GM20000 (cell line): ENCODE measurements around the gene SNX25.

Experiments used
- DNase-seq: peaks from one replicate; pipeline ENCODE4 v3.0.0; 2012; ENCODE audit warnings: low spot score
- TF ChIP-seq, protein P1 (sequence below): IDR thresholded peaks from 2 replicates; pipeline ENCODE4 v1.5.1; 2012; ENCODE audit warnings: mild to moderate bottlenecking, control low read depth; ENCODE audit errors: extremely low read depth, missing control alignments

SNX25 gene

DNA sequence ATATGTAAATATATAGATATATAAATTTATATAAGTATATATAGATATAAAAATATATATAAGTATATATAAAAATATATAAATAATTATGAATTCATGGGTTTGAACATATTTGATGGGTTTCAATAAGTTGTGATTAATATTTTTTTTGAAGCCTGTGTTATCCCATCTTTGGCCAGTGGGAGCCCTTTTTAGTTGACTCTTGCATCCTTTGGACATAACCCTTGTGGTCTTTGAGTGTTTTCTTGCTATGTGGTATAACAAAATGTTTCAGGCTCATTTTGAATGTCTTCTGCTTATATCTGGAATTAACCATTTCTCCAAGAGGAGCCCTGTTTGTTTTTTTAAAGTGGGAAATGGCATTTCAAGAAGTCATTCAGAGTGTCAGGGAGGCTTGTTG, 15.2 kb downstream of the SNX25 start:
- TF ChIP-seq, protein P1, sequence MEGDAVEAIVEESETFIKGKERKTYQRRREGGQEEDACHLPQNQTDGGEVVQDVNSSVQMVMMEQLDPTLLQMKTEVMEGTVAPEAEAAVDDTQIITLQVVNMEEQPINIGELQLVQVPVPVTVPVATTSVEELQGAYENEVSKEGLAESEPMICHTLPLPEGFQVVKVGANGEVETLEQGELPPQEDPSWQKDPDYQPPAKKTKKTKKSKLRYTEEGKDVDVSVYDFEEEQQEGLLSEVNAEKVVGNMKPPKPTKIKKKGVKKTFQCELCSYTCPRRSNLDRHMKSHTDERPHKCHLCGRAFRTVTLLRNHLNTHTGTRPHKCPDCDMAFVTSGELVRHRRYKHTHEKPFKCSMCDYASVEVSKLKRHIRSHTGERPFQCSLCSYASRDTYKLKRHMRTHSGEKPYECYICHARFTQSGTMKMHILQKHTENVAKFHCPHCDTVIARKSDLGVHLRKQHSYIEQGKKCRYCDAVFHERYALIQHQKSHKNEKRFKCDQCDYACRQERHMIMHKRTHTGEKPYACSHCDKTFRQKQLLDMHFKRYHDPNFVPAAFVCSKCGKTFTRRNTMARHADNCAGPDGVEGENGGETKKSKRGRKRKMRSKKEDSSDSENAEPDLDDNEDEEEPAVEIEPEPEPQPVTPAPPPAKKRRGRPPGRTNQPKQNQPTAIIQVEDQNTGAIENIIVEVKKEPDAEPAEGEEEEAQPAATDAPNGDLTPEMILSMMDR: no peak
- DNase-seq: no peak

DNA sequence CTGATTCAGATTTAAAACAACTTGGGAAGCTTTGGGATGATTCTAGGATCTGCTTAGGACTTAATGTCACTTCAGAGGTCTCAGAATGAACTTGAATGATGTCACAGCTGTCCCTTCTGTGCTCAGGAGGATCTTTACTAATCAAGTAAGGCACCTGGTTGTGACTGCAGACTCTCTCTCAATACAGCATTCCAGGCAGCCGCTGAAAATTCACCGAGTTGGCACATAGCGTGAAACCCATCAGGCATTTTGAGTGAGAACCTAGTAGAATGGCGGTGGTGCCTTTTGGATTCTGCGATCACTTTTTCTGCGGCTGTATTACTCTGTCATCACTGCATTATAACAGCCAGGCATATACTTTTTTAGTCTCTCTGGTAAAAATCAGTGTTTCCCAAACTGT, 16.5 kb downstream of the SNX25 start:
- no peak for DNase-seq
- TF ChIP-seq, protein P1: no peak

DNA sequence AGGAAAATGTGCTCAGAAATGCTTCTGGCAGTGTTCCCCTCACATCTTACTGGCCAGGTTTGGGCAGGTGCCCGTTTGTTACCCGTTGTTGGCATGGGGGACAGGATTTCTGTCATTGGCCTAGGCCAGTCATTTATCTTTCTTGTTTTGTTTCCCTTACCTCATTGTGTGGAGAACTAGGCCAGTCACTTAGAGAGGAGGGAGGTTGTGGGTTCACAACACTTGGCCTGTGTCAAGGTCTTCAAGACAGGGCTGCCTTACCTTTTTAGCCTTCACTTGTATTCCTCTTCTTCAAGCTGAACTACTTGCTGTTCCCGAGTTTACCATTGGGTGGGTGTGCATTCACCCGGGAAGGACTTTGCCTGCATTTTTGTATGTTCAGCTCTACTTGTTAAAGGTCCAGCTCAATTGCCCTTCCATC, 17.7 kb downstream of the SNX25 start:
- no peak for DNase-seq
- TF ChIP-seq, protein P1: no peak

DNA sequence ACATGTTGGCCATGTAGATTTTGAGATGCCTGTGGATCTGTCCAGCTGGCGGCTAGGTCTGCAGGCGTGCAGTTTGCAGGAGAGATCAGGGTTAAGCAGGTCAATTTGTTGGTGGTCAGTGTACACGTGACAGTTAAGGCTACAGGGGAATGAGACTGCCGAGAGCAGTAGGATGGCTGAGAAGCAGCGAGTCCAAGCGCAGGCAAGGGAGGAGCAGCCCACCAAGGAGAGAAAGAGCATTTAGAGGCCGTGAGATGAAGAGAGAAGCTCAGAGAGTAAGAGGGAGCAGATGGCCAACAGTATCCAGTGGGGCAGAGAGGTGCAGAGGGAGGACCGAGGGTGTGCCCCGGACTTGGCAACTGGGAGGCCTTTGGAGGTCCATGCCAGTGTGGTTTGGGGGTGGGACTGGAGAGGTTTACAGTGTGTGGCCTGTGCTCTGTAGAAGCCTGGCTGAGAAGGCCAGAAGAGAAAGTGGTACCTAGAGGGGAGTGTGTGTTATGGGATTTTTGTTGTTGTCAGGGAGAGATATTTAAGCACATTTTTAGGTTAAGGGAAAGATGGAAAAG, 18.4 kb downstream of the SNX25 start:
- TF ChIP-seq, protein P1: no peak
- DNase-seq: no peak

DNA sequence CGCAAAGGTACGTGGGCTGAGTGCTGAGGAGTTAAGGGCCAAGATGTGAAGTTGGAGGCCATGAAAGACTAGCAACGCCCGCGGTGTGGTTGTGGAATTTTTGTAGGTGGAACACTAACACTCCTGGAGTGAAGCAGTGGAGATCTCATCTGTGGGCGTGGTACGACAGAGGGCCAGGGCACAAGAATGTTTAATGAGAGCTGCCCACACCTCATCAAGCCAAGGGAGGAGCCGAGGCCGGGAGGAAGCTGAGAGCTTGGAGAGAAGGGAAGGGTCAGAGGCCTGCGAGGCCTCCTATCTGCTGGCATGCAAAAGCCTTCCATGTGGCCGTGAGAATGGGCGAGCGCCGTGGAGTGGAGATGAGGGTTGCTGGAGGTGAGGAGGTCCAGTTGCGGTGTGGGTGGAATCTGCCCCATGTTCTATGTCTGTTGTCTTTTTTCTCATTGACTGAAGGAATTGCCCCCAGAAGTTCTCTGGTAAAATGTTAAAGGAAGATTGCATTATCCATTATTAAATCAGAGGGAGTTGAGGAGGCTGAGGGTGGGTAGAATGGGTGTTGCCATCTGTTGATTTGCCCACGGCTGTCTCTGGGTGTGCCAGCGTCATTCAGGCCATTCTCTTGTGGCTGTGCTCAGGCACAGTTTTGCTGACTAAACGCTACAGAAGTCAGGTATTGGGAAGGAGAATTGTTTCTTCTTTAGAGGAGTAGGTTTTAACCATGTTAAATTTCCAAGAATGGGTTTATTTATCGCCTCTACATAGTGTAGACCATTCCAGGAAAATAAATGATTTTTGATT, 19.8 kb downstream of the SNX25 start:
- TF ChIP-seq, protein P1: no peak
- no peak for DNase-seq

DNA sequence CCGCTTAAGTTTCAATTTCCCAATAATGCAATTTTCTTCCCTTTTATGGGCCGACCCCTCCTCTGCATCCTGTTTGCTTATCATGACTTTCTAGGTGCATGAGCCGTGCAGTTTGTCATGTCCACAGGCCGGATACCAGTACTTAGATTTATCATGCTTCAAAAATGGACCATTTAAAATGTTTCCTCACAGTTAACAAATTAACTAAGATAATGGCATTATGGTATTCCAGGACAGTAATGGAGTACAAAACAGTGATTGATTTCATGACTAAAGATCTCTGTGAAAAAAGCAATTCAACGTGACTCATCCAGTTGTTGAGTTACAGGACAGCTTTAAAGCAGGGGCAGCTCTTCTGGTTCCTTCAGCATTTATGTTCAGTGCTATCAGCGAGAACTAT, 23.0 kb downstream of the SNX25 start:
- DNase-seq: no peak
- TF ChIP-seq, protein P1: no peak

DNA sequence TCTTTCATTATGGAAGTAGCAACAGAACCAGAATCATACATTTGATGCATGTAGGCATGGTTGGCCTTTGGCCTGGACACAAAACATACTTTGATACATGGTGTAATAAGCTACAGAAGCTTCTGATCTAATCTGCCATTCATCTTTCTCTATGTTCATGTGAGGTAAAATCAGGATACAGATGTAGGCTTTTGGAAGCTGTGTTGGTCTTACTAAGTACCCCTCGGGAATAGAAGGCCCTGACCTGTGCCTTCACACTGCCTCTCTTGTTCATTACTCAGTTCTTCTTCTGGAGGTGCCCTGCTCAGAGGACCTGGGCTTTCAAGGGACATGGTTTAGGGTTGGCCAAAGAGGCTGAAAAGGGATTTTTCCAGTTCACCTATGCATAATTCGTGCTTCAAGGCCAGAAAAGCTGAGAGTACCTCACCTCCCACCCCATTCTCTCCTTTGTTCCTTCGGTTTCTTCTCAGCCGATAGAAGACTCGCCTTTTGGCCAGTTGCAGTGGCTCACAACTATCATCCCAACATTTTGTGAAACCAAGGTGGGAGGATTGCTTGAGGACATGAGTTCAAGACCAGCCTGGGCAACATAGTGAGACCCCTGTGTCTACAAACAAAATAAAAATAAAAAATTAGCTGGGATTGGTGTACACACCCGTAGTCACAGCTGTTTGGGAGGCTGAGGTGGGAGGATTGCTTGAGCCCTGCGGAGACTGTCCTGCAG, 25.9 kb downstream of the SNX25 start:
- TF ChIP-seq, protein P1: no peak

More for the DNA sequence above, 25.9 kb downstream of the SNX25 start:
- DNase-seq: no peak
